Activated CD8-positive, alpha-beta memory T cell treated with anti-CD3 and anti-CD28 coated beads for 1 hour (primary cell): ENCODE data around the gene NPSR1.
A peak's percentile ranks its signal among the peaks of the same experiment; 100 is the strongest.
"Not testable (repeated sequence)": the region's sequence is repeated elsewhere in the genome, so short reads cannot be mapped to it uniquely, and the experiment has no call there.

Experiments
- DNase-seq, 2 donors: peaks; one replicate each; pipeline ENCODE4 v3.0.0-alpha.2; 2020; ENCODE audit warnings: low read depth in 1 of 2; ENCODE audit errors: extremely low read depth in 1 of 2

NPSR1 gene

GRCh38 chr7:34756691-34757090 lies 98.7 kb downstream of the NPSR1 start:
- DNase-seq, result no peak

GRCh38 chr7:34757570-34758110 lies 99.6 kb downstream of the NPSR1 start:
- DNase-seq, result no peak

GRCh38 chr7:34758111-34758601 lies 100.1 kb downstream of the NPSR1 start:
- DNase-seq, result no peak

GRCh38 chr7:34759477-34760125 lies 101.6 kb downstream of the NPSR1 start:
- DNase-seq, result no peak

- DNase-seq, result no peak
Observed at GRCh38 chr7:34760271-34760670, 102.3 kb downstream of the NPSR1 start.

- no peak for DNase-seq
Observed at GRCh38 chr7:34761206-34761605, 103.2 kb downstream of the NPSR1 start.

- DNase-seq, result no peak
Observed at GRCh38 chr7:34761627-34762026, 103.6 kb downstream of the NPSR1 start.

GRCh38 chr7:34762764-34763163 lies 104.7 kb downstream of the NPSR1 start:
- no peak for DNase-seq

- DNase-seq, result no peak
Observed at GRCh38 chr7:34772296-34772938, 114.4 kb downstream of the NPSR1 start.

GRCh38 chr7:34776748-34777358 lies 118.8 kb downstream of the NPSR1 start:
- DNase-seq, result no peak

- DNase-seq, result no peak
Observed at GRCh38 chr7:34780546-34780945, 122.5 kb downstream of the NPSR1 start.

- no peak for DNase-seq
Observed at GRCh38 chr7:34787586-34787985, 129.6 kb downstream of the NPSR1 start.

- DNase-seq, result no peak
Observed at GRCh38 chr7:34806831-34807230, 148.8 kb downstream of the NPSR1 start.

- DNase-seq, result no peak
Observed at GRCh38 chr7:34807548-34808340, 149.7 kb downstream of the NPSR1 start.

GRCh38 chr7:34814203-34814842 lies 156.3 kb downstream of the NPSR1 start:
- DNase-seq, result not testable (repeated sequence)

- no peak for DNase-seq
Observed at GRCh38 chr7:34821932-34822558, 164.0 kb downstream of the NPSR1 start.

GRCh38 chr7:34823650-34824258 lies 165.7 kb downstream of the NPSR1 start:
- DNase-seq, result peak; percentile 6 to 37

- no peak for DNase-seq
Observed at GRCh38 chr7:34825221-34825620, 167.2 kb downstream of the NPSR1 start.

GRCh38 chr7:34830390-34830789 lies 172.4 kb downstream of the NPSR1 start:
- no peak for DNase-seq

GRCh38 chr7:34831436-34831835 lies 173.4 kb downstream of the NPSR1 start:
- DNase-seq, result no peak
